GM11168 (cell line): Measurements from ENCODE around the gene FAM163B.

Experiments used
- in situ Hi-C: fragments of 300-500 bp; cut with MboI; formaldehyde crosslinking; loops from one replicate; pipeline ENCODE4 v1.12.0; 2022; ENCODE audit warnings: low sequenced_read_pairs; ENCODE audit not compliant: unreplicated experiment

The FAM163B gene

DNA sequence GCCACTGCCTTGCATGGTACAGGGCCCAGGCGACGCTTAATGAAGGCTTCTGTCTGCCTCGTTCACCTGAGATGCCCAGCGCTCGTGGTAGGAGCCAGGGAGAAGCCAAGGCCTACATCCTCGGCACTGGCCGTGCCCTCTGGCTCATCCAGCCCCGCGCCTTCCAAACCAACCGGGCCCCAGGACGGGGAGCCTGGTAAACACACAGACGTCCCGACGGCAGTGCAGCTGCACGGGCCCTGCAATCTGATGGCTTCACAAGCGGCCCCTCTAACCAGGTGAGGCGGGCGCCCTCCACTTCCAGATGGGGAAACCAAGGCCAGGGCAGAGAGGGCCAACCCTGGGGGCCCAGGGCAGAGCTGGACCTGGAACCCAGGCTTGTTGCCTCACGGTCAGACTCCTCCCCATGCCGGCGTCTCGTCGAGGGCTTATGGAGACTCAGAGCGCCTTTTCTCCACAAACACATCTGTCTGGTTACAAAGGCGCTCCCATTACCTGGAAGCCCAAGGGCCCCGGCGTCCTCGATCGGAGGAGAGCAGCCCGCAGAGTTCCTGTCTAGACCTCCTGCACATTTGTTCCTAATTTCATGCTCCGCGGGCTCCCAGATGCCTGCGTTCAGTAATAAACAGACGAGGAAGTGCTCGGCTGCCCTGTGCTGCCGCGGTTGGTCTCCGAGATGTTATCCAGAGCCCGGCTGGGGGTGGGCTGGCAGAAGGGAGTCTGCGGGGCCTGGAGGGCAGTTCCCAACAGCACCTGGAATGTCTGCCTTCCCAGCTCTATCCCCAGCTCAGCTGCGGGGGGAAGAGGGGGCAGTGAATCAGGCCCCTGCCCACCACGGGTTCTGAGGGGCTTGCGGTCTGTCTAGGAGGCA is 23.5 kb downstream of the FAM163B start:
- in situ Hi-C loops: no loop called here

DNA sequence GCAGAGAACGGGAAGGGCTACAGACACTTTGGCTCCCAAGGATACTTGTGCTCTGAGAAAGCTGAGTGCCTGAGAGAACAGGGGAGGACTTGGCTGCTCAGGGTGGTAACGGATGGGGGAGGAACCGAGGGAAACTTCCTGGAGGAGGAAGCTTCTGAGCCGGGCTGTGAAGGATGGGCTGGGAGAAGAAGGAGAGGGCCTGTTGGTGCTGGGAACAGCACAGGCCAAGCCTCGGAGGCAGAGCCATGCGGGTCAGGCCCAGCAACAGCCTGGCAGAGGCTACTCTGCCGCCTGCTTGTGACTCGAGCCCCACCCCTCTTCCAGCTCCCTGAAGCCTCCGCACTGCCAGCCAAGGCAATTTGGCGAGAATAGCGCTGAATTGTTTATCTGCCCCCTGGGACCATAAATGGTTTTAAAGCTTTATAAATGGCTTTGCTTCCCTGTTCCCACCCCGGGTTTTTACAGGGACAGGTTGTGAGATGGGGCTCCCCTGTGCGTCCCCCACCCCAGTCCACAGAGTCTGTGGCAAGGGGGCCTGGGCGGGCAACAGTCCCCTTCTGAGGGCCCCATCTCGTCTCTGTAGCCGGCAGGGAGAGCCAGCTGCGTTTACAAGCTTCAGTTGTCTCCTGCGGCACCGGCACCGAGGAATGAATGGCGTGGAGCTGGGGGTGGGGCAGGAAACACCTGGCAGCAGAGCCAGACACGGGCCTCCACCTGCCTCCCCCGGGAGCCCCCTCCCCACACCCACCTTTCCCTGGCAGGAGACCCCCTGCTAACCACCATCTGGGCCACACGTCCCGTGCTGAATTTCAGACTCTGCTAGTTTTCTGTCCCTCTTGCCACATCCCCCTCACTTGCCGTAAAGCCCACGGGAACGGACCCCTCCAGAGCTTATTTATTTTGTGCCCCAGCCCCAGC is 24.4 kb downstream of the FAM163B start:
- in situ Hi-C loops: no loop called here

DNA sequence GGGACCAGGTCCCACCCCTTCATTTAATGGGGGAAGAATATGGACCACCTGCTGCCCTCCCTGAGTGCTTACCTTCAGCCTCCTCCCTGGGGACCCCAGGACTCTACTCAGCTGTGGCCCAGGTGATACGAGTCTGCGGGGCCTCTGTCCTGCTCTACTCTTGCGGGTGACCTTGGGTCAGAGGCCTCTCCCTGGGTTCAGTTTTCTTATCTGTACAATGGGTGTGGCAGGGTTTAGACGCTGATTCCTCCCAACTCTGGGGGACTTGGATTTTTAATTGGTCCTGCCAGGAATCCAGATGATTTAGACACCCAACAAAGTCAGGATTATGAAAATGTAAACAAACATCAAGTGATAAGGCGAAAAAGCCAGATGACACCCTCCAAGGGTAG is 25.0 kb downstream of the FAM163B start:
- in situ Hi-C loops: no loop called here

DNA sequence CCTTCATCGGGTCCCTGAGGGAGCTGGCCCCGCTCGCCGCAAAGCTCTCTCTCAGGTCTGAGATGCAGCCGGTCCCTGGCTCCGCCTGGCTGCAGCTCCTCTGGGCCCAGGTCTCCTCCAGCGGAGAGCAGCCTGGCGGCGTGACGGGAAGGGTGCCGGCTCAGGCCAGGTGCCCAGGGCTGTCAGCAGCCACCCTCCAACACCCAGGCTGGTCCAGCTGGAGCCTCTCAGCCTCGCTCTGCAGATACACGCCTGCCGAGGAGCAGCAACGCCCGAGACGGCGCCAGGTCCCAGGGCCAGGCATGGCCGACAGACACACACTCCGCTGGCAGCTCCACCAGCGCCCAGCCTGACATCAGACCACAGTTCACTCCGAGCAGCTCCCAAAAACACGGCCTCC is 25.6 kb downstream of the FAM163B start:
- in situ Hi-C loops: no loop called here

DNA sequence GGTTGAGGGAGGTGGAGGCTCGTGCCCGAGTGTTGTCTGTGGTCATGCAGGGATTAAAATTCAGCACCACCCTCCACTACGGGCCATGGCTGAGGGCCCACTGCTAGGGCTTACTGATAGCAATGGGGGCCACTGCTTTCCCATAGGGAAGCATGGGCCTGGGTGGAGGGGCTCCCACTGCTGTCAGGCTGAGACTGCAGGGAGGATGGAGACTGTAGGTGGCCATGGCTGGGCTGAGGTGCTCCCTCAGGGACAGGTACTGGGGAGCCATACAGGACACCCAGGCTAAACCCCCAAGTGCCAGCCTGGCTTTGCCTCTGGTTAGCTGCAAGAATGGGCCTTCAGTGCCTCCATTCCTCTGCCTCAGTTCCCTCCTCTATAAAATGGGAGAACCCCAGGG is 26.1 kb downstream of the FAM163B start:
- in situ Hi-C loops: no loop called here

DNA sequence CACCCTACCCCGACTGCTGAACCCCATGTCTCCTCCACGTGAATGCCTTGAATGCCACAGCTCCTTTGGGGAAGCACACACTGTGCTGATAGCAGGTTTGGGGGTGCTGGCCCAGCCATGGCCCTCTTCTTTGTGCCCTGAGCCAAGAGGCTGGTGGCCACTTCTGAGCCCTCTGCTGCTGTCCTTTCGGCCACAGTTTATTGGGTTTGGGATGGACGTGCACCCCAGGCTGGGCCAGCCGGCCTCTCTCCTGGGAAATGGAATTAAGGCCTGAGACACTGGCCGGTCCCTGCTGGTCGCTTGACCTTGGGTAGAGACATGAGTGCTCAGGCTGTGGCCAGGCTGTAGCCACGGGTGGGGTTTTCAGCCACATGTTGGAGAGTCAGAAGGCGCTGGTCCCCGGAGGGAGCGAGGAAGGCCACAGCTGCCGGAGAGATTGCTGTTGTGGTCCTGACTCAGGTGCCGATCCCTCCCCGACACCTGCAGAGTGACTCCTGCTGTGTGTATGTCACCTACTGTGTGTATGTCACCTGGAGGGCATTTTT is 26.6 kb downstream of the FAM163B start:
- in situ Hi-C loops: no loop called here

DNA sequence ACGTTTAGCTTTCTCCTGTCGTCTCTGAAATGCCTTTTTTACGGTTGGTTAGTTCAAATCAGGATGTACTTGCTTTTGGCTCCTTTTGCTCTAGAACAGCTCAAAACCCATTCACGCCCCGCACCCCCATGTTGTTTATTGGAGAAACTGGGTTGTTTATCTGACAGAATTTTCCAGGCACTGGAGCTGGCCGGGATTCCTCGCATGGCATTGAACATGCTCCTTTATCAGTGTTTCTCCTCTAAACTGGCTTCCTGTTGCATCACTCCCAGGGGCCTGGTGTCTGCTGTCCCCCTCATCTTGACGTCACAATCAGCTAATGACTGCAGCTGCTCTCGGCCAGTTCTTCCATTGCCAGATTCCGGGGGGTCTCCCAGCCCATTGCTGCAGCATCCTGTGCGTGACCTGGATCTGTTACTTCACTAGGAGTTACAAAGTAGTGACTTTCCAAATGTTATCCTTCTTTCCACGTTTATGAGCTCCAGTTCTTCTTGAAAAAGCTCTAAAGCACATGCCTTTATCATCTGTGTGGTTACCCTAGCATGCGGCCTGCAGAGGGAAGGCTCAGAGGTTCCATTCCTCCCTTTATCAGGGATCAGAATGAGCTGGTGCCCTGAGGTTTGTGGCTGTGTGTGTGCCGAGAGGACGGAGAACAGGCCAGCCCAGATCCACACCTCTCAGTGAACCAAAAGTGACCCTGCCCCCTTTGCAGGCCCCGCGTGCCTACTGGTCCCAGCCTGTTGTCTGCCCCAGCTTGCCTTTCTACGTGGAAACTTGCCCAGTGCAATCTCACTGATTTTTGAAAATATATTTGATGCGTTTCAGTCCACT is 27.5 kb downstream of the FAM163B start:
- in situ Hi-C loops: no loop called here

DNA sequence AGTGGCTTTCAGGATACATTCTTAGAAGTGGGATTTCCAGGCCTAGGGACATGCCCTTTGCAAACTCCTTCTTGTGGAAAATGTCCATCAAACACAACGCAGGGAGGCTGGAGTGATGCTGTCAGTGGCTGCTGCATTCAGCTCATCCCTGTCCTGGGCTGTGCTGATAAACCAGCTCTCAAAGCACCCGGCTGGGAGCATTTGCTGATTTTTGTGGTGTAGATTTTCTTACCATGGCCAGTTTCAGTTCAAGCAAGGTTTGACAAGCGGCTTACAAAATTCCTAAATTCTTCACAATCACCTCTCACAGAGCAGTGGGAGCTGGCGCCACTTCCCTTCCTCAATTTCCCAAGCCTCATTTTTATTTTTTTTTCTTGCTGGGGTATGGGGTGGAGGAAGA is 28.2 kb downstream of the FAM163B start:
- in situ Hi-C loops: no loop called here

DNA sequence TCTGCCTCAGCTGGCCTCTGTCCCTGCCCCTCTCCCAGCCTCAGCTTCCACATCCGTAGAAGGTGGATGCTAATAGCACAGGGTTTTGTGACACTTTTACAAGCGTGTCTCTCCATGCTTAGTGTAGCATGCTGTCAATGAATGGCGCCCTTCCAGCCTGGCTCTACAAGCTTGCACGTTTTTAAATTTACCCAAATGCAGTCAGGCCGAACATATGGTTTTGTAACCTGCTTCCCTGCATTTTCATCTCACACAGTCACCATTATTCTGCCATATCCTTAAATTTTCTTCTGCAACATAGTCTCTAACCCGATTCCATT is 28.8 kb downstream of the FAM163B start:
- in situ Hi-C loops: no loop called here

DNA sequence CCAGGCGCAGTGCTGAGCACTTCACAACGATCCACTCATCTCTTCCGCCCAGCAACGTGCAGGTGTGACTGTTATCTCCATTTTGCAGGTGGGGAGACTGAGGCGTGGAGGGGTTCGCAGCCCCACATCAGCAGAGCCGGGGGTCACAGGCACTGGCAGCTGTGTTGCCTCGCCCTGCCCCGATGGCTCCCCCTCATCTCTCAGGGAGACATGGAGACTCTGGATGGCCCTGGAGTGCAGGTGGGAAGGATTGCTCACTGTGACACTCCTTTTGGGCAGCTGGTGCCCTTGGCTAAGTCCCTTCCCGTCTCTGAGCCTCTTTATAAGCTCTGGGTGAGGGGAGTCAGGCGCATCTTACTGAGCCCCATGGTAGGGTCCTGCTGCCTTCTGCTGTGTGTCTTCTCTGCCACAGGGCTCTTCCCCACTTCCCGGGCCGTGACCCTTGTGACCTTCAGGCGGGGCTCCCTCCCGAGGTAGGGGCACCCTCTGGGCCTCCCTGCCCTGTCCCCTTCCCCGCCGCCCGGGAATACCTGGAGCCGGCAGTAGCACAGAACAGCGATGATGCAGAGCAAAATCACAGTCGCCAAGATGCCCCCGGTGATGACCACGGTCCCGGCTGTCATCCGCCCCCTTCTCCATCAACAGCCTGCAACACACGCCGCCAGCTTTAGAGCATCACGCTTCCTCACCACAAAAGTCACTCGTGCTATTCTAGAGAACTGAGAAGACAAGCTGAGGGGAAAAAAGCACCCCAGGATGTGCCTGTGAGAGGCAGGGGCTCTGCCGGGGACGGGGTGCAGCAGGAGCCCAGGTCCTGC is 29.4 kb downstream of the FAM163B start:
- in situ Hi-C loops: no loop called here

DNA sequence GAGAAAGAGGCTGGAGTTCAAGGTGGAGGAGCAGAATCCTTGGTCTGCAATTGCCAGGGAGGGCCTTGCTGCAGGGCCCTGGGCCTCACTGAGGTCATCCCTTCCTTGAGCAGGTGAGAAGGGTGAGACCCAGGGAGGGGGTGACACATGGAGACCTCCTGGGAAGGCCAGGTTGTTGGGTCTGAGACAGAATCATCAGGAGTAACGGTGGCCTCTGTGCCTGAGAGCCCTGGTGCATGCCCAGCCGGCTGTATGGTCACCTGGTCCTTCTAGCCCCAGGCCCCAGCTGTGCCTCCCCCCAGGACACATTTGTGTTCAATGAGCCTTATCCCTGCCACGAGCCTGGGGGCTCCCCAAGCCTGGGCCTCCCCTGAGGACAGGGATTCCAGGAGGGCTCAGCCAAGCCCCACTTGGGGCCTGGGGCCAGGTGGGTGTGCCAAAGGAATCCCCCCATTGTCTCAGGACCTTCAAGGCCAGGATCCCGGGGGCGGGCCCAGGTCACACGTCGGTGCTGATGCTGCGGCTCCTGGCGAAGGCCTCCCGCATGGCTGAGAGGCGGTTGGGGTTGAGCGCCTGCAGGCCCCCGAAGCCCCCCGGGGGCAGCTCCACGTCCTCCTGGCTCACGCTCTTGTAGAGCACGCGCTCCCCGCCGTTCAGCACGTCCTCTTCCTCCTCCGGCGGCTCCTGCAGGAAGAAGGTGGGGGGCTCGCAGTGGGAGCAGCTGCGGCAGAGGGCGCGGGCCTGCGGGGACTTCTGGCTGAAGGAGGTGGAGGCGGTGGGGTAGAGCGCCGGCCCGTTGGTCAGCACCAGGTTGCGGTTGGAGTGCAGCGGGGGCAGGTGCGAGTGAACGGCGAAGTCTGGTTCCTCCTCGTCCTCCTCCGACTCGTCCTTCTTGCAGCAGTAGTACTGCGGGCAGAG is 30.4 kb downstream of the FAM163B start:
- in situ Hi-C loops: no loop called here

DNA sequence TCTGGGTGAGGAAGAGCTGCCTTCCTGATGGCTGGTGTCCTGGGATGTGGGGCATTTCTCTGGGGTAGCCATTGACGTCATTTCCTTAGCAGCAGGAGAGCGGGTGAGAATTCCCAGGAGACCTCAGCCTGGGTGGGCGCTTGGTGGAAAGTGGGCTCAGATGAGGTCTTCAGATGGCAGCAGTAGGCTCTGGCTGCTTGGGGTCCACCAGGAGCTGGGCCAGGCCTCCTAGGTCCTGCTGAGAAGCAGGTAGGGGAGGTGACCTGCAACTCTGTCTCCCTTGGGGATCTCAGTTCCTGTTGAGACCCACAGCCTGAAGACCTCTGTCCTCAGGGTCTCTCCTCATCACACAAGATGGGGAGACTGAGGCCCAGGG is 31.5 kb downstream of the FAM163B start:
- in situ Hi-C loops: no loop called here

DNA sequence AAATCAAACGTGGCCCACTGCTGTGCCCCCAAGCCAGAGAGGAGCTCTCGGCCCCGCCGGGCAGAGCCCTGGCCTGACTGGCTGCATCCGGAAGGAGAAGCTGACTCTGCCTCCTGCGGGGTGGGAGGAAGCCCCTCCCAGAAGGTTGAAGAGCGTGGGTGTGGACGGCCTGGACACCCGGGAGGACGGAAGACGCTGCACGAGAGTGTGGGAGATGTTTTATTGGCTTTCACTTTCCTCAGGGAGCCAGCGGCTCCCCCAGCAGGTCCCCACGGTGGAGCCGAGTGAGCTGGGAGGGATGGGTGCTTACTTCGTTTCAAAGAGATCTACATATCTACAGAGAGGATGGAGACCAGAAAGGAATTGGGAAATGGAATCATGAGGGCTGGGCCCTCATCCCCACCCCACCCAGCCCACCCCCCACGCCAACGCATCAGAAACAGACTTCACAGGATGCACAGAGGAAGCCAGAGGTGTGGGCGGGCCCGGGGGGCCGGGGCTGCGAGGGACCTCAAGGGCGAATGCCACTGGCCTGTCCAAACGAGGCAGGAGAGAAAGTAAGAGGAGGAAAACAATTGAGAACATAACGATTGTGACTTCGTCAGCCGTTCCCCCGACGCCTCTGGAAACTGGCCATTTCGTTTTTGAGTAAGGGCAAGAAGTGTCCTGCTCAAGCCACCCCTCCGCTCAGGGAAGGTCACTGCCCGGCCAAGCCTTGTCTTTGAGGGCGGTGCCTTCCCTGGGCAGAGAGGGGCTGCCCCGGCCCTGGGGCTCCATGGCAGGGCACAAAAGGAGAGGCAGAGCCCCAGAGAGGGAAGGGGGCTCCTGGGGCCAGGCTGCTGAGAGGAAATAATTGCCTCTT is 32.1 kb downstream of the FAM163B start:
- in situ Hi-C loops: no loop called here

DNA sequence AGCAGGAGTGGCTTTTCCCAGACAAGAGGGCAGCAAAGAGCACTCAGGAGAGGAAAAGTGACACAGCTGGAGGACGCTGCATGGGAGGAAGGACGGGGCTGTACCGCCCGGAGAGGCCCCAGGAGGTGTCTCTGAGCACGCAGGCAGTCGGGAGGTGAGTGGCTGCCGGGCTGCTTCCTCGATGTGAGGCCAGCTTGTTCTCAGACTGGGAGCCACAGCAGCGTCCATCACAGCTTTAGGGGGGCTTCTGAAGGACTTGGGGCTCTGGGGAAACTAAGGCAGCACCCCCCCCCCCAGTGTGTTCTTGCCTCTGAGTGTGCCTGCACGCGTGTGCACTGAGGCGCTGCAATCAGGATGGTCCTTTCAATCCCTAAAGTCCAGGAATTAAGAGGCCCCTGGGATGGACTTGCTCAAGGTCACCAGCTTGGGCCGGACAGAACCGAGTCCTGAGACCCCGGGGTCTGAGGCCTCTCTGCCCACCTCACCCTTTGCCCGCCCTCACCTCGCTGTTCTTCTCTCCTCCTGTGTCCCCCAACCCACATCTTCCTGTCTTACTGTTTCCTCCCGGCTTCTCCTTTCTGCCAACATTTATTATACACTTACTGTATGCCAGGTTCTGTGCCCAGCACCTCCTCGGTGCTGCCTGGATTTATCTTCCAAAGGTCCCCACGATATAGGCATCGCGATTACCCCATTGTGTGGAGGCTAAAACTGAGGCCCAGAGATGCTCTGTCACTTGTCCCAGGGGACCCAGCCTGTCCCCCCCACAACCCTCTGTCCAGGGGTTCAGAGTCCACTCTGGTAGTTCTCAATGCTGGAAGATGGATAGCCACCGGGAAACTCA is 32.9 kb downstream of the FAM163B start:
- in situ Hi-C loops: no loop called here

DNA sequence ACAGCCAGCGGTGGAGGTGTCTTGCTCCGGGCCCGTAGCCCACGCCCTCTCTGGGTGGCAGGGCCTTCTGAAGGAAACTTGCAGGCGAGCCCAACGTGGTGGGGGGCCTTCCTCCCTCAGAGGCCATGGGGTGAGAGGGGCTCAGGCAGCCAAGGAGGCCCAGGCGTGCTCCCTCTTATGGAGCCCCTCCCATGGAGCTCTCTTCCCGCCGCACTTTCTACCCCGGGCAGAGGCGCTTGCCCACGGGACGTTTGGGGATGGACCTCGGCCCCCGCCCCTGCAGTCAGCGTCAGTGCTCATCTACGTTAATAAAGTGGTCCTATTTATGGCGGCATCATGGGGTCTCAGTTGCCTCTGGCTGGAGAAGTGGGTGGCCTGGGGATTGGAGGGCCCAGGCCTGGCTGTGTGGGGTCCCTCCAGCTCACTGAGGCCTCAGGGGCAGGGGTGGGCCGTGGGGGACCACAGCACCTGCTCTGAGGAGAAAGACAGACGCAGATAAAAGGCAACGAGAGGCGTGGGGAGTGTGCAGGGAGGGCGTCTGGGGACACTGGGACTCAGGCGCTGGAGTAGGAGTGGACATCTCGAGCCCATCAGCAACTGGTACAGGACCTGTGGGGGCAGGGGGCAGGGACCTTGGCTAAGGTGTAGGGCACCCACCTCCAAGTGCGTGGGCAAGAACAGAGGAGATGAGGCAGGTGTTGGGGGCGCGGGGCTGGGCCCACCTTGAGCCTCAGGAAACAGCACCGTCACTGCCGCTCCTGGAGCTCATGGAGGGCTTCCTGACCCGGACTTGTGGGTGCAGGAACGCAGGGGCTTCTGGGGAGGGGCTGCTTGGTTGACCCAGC is 33.8 kb downstream of the FAM163B start:
- in situ Hi-C loops: no loop called here

DNA sequence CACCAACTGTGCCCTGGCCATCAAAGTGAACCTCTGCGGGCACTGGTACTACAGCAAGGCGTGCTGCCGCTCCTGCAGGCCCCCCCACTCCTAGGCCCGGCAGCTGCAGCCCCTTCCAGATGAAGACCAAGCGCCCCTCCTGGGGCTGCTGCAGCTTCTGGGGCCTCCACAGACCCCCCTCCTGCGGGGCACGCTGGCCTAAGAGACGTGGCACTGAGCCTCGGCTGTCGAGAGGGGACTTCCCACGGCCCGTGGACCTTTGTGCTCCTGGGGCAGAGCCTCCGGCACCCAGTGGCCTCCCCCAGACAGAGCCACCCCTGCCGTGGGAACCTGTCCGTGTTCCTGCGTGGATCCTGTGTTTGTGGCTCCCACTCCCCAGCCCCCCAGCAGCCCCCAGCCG is 34.4 kb downstream of the FAM163B start:
- in situ Hi-C loops: no loop called here
